BE2C (cell line): Measurements from ENCODE around the gene SUPT16H.

Source experiments
- DNase-seq: peaks from one replicate; pipeline ENCODE4 v3.0.0-alpha.2; 2020
- H3K27me3 ChIP-seq: fragments of 250-450 bp; sonication (Bioruptor Pico); 2 replicates; pipeline ENCODE4 v1.5.1; 2020; ENCODE audit warnings: mild to moderate bottlenecking
- H3K36me3 ChIP-seq: fragments of 250-450 bp; sonication (Bioruptor Pico); 2 replicates; pipeline ENCODE4 v1.5.1; 2020; ENCODE audit warnings: mild to moderate bottlenecking
- H3K4me1 ChIP-seq: fragments of 250-450 bp; sonication (Bioruptor Pico); 2 replicates; pipeline ENCODE4 v1.5.1; 2020
- H3K4me3 ChIP-seq: 2 replicates; pipeline ENCODE4 v1.5.1; 2011; ENCODE audit warnings: low read depth, low read length
- H3K9me3 ChIP-seq: fragments of 250-450 bp; sonication (Bioruptor Pico); 2 replicates; pipeline ENCODE4 v1.5.1; 2020
- TF ChIP-seq, protein P1 (sequence below): IDR thresholded peaks from 2 replicates; pipeline ENCODE4 v1.5.1; 2012; ENCODE audit warnings: mild to moderate bottlenecking, low read depth, low read length

SUPT16H gene

DNA sequence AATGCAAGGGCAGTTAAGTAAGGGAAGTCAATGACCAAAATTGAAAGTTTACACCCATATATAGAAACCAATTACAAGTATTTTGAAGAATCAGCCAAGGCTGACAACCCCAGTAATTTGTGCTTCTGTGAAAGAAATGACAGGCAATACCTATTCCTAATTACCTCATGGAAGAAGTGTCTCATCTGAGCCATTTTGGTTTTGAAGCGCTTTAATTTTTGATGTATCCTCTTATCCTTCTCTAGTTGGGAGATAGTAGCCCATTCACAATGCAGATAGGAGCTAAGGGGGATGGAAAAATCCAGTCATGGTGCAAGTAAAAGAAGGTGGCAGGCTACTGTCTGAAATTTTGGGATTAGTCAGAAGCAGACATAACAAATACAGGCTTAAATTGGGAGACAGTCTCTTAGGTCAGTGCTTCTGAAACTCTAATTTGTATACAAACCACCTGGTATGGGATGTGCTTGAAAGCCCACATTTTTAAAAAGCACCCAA lies 30.4 kb upstream of the SUPT16H start:
- TF ChIP-seq, protein P1, sequence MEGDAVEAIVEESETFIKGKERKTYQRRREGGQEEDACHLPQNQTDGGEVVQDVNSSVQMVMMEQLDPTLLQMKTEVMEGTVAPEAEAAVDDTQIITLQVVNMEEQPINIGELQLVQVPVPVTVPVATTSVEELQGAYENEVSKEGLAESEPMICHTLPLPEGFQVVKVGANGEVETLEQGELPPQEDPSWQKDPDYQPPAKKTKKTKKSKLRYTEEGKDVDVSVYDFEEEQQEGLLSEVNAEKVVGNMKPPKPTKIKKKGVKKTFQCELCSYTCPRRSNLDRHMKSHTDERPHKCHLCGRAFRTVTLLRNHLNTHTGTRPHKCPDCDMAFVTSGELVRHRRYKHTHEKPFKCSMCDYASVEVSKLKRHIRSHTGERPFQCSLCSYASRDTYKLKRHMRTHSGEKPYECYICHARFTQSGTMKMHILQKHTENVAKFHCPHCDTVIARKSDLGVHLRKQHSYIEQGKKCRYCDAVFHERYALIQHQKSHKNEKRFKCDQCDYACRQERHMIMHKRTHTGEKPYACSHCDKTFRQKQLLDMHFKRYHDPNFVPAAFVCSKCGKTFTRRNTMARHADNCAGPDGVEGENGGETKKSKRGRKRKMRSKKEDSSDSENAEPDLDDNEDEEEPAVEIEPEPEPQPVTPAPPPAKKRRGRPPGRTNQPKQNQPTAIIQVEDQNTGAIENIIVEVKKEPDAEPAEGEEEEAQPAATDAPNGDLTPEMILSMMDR: no peak
- Histone ChIP-seq H3K27me3 (no peaks in the 10 kb centered on the region), H3K9me3 (no peaks in the 10 kb centered on the region), H3K4me1 (no peaks in the 10 kb centered on the region), H3K4me3 (no peak overlapping the region), H3K36me3 (peaks cover 59% of the 10 kb centered on the region)
- no peak for DNase-seq

DNA sequence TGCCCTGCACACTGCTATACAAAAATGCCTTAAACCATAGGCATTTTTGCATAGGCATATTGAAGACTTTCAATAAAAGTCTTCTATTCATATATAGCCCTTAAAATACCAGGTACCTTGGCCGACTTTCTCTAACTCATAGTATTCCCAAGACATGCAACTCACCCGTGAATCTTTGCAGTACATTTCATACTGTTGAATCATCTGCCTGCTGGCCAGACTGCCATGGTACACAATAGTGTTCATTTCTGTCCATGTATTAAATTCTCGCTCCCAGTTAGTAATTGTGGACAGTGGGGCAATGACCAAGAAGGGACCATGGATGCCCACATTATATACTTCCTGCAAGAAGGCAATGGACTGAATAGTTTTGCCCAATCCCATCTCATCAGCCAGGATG lies 24.3 kb upstream of the SUPT16H start:
- peaks cover 85% of the 10 kb centered on the region for H3K36me3 ChIP-seq
- no peaks in the 10 kb centered on the region for H3K4me1 ChIP-seq
- no peaks in the 10 kb centered on the region for H3K27me3 ChIP-seq
- H3K4me3 ChIP-seq: no peak overlapping the region
- TF ChIP-seq, protein P1: no peak
- no peaks in the 10 kb centered on the region for H3K9me3 ChIP-seq
- no peak for DNase-seq

DNA sequence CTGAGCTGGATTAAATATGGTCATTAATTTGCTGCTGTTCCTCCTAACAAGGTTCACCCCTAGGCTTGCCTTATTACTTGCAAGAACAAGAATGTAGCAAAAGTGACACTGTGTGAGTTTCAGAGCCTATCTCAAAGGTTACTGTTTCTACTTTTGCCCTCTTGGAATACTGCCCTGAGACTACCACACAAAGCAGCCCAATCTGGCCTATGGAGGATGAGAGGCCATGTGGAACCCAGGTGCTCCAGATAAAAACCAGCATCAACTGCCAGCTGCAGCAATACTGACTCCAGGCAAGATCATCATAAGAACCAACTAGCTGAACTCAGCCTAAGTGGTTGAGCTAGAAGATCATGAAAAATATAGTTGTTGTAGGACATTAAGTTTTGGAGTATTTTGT lies 22.4 kb upstream of the SUPT16H start:
- H3K27me3 ChIP-seq: no peaks in the 10 kb centered on the region
- no peaks in the 10 kb centered on the region for H3K9me3 ChIP-seq
- TF ChIP-seq, protein P1: no peak
- H3K4me1 ChIP-seq: no peaks in the 10 kb centered on the region
- H3K4me3 ChIP-seq: no peak overlapping the region
- no peak for DNase-seq
- peaks cover 95% of the 10 kb centered on the region for H3K36me3 ChIP-seq

DNA sequence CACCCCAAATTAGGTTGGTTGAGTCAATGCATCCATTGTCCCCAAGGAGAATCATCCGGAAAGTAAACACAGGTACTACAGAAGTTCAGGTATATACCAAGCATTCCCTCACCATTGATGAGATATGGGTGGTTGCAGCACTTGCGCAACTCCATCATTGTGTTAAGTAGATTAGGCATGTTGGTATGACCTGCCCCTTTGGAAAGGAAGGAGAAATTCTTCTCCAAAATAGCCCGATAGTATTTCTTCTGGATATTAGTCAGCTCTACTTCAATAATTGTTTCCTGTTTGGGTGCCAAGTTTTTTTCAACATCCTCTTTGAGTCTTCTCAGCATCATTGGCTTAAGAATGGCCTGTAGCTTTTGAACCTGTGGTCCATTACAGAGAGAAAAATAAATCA lies 21.3 kb upstream of the SUPT16H start:
- H3K4me3 ChIP-seq: no peak overlapping the region

GRCh38 chr14:21399311-21399870 lies 15.6 kb upstream of the SUPT16H start:
- DNase-seq: no peak

More for the DNA sequence above, 21.3 kb upstream of the SUPT16H start:
- DNase-seq: no peak
- TF ChIP-seq, protein P1: no peak
- no peaks in the 10 kb centered on the region for H3K9me3 ChIP-seq
- H3K36me3 ChIP-seq: peaks cover 95% of the 10 kb centered on the region
- no peaks in the 10 kb centered on the region for H3K27me3 ChIP-seq
- H3K4me1 ChIP-seq: no peaks in the 10 kb centered on the region

GRCh38 chr14:21398901-21399300 lies 15.1 kb upstream of the SUPT16H start:
- Histone ChIP-seq H3K4me3 (no peak overlapping the region), H3K27me3 (no peaks in the 10 kb centered on the region), H3K36me3 (peaks cover 98% of the 10 kb centered on the region), H3K4me1 (no peaks in the 10 kb centered on the region), H3K9me3 (no peaks in the 10 kb centered on the region)
- no peak for DNase-seq
- TF ChIP-seq, protein P1: no peak

More at GRCh38 chr14:21399311-21399870, 15.6 kb upstream of the SUPT16H start:
- Histone ChIP-seq H3K4me3 (no peak overlapping the region), H3K4me1 (no peaks in the 10 kb centered on the region), H3K27me3 (no peaks in the 10 kb centered on the region), H3K9me3 (no peaks in the 10 kb centered on the region), H3K36me3 (peaks cover 96% of the 10 kb centered on the region)
- TF ChIP-seq, protein P1: no peak
